ENCODE measurements around the gene INTS12.
"Not testable (repeated sequence)": the region's sequence is repeated elsewhere in the genome, so short reads cannot be mapped to it uniquely, and the experiment has no call there.

Gene INTS12

DNA sequence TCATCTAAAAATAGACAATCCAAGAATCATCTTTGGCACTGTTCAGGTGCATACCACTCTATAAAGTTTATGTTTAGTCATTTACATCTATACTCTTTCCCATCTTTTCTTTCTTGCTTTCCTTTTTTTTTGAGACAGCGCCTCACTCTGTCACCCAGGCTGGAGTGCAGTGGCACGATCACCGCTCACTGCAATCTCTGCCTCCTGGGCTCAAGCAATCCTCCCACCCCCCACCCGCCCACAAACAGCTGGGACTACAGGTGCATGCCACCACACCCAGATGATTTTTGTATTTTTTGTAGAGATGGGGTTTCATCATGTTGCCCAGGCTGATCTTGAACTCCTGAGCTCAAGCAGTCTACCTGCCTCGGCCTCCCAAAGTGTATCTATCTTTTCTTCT is 13.7 kb downstream of the INTS12 start:
- in situ Hi-C loops (cut with HindIII; ENCODE audit: low sequenced_read_pairs), result not testable (repeated sequence)

DNA sequence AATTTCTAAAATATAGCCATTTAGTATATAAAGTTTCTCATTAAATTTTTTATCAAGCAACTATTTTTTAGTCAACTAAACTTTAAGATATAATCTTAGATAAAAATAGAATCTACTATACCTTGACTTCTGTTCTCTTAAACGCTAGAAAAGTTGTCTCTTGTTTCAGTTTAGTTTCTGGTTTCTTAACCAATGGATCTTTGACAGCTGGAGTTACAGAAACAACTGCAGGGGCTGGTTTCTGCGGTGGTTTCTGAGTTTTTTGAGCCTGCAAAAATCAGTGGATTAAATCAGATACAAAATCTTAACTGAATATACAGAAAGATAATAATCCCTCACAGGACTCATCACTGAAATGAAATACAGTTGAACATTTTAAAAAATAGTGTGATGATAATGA is 21.9 kb downstream of the INTS12 start:
- in situ Hi-C loops (cut with HindIII; ENCODE audit: low sequenced_read_pairs), result no loop called here

DNA sequence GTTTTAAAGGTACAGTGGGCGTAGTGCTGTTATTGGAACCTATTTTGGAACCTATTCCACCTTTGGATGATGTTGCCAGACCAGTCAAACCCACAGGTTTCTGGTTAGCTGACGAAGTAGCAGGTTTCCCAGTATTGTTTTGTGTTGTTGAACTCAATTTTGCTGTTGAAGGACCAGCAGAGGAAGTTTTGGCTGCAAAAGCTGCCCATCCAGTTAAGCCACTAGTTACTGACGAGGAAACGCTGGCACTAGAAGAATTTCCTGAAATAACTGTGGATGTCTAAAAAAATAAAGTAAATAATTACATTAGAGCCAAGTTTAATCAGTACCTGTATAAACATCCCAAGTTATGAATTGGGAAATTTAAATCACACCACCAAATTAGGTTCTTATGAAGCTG is 25.5 kb downstream of the INTS12 start:
- in situ Hi-C loops (cut with HindIII; ENCODE audit: low sequenced_read_pairs), result no loop called here

DNA sequence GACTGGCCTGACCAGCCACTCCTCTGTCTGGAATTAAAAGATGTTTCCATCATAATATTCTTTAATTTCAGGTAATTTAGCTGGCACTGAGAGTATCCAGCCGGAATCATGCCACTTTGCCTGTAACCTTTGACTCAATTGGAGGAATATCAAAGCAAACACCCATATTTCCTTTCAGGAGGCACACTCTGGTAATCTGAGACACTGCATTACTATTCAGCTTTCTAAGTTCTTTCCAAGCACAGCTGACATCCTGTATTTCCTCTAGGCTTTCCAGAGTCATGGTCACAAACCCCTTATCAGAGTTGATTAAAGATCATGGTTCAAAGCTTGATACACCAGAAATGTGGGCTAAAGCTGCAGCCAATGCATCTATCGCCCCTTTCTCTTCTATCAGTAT is 29.3 kb downstream of the INTS12 start:
- in situ Hi-C loops (cut with HindIII; ENCODE audit: low sequenced_read_pairs), result no loop called here

DNA sequence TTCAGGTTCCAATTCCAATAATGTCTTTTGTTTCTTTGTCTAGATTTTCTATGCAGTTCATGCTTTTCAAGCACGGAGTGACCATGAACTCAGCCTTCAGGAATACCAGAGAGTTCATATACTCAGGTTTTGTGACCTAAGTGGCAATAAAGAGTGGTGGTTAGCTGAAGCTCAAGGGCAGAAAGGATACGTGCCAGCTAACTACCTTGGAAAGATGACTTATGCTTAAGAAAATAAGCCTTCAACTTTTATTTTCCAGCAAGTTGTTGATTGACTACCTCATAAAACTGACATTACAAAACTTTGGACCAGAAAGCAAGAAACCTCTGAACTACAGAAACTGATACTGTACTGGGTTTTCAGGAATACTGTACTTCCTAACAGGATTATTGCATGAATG is 30.8 kb downstream of the INTS12 start:
- in situ Hi-C loops (cut with HindIII; ENCODE audit: low sequenced_read_pairs), result no loop called here

DNA sequence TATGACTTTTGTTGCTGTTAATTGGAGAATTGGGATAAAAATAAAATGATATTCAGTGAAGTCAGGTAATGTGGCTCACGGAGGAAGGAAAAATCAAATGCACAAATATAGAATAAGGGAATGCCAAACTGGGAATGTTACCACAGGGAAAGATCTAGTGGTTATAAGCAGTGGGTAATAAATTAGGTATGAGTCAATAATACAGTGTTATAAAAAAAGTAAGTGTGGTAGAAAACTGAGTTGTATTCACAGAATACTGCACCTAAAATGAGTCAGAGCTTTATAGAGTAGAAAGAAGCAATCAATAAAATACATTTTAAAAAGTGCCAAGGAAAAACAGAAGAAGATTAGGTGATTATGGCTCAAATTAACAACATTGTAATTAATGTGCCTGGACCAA is 34.5 kb downstream of the INTS12 start:
- in situ Hi-C loops (cut with HindIII; ENCODE audit: low sequenced_read_pairs), result no loop called here

DNA sequence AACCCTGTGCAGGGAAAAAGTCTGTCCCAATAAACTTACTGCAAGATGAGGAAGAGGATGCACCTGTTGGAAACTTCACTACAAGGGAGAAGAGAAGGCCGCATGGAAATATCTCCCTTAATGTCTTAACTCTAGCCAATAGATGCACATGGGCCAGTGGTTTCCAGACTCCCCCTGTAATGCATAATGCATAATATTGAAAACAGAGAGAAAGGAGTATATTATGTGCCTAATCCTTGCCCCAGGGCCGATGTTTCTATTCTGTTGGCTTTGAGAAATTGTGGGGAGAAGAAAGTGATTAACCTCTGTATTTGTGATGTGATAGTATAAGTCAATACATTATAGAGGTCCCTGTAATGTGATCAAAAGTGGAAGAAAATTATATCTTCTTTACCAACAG is 37.2 kb downstream of the INTS12 start:
- in situ Hi-C loops (cut with HindIII; ENCODE audit: low sequenced_read_pairs), result no loop called here

DNA sequence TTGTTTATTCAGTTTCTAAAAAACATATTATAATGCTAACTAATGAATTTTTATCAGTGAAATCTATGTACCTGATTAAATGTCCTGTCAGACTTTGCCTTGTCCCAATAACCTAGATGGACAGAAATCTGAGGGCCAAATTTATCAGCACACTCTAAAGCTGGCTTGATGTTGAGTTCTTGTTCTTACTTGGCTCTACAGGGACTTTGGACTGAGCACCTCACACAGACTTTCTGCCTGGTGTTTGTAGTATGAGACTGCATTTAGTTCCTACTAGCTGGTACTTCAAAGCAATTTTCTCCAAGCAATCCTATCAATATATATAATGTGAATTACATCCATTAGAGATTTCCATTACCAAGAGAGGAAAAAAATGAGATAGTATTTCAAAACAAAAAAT is 37.8 kb downstream of the INTS12 start:
- in situ Hi-C loops (cut with HindIII; ENCODE audit: low sequenced_read_pairs), result no loop called here

DNA sequence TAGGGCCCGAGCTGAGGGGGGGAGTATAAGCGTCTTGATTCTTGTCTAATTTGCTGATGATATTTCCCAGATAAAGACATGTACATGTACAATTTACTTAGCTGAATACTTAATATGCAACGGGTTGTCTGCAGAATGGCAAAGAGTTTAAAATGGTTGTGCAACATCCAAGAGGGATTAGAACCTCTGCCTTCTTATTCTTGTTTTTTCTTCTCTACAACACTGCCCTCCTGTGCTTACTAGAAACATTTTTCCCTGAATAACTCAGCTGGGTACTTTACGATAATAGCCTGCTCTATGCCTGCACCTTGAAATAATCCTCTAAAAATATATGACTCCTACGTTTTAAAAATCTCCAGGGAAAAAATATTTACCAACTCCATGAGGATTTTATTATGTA is 41.8 kb downstream of the INTS12 start:
- in situ Hi-C loops (cut with HindIII; ENCODE audit: low sequenced_read_pairs), result no loop called here

DNA sequence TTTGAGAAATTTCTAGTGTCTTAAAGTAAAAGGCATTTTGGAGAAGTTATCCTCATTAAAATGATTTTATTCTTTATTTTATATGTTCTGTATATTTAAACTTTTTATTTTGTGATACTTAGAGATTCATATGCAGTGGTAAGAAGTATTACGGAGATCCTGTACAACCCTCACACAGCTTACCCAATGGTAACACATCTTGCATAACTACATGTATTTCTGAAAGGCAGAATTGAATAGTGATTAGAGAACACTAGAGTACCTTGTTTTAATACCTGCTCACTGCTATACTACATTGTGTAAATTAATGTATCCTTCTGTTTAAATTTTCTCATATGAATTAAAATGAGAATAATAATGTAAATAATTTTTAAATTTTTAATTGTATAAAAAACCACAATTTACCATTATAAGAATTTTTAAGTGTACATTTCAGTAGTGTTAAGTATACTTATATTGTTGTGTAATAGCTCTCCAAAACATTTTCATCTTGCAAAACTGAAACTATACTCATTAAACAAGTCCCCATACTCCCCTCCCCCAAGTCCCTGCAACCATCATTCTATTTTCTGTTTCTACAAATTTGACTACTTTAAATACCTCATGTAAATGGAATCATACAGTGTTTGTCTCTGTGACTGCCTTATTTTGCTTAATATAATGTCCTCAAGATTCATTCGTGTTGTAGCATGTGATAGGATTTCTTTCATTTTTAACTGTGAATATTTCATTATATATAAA is 45.4 kb downstream of the INTS12 start:
- in situ Hi-C loops (cut with HindIII; ENCODE audit: low sequenced_read_pairs), result no loop called here

DNA sequence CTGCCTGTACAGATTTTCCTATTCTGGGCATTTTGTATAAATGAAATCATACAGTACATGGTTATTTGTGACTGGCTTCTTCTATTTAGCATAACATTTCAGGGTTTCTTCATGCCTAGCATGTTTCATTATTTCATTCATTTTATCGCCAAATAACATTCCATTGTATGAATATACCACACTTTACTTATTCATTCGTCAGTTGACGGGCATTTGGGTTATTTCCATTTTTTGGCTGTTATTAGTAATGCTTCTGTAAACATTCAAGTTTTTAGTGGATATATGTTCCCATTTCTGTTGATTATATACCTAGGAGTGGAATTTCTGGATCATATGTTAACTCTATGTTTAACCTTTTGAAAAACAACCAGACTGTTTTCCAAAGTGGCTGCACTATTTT is 47.5 kb downstream of the INTS12 start:
- in situ Hi-C loops (cut with HindIII; ENCODE audit: low sequenced_read_pairs), result no loop called here

DNA sequence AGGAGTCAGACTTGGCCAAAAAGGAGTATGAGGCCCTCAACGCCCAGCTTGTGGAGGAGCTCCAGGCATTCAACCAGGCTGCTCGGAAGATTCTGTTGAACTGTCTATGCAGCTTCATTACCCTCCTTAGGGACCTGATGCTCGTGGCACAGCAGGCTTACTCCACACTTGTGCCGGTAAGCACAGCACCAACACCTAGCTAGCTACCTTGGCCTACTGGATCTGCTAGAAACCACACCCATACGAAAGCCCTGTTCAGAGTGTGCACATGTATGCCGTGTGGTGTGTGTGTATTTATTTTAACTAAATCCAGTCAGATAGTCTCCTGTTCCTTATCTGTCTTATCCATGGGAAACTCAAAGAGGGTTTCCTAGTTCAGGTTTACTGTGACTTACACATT is 49.3 kb downstream of the INTS12 start:
- in situ Hi-C loops (cut with HindIII; ENCODE audit: low sequenced_read_pairs), result no loop called here

DNA sequence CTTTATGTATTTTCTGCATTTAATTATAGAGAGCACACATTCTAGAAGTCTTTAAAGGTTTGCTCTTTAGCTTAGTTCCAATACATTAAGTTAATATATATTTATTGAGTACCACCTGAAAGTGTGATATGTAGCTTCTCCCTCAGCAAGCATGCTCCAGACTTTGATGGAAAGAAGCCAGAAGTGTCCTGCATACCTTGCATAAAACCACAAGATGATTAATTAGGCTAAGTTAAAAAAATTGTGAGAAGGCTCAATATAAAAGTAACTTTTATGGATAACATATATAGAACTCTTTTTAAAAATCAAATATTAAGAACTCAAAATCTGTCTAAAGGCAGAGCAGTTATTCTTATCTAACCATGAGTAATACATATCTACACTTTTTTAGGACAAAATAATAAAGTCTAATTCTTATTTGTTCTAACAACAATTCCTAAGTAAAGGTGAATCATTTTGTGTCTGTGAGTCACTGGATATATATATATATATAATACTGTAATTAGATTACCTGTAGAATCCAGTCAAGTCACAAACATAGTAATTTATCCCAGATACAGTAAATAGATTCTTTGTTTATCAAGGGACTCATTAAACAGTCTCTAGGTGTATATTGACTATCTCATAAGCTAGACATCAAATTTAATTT is 51.2 kb downstream of the INTS12 start:
- in situ Hi-C loops (cut with HindIII; ENCODE audit: low sequenced_read_pairs), result no loop called here

DNA sequence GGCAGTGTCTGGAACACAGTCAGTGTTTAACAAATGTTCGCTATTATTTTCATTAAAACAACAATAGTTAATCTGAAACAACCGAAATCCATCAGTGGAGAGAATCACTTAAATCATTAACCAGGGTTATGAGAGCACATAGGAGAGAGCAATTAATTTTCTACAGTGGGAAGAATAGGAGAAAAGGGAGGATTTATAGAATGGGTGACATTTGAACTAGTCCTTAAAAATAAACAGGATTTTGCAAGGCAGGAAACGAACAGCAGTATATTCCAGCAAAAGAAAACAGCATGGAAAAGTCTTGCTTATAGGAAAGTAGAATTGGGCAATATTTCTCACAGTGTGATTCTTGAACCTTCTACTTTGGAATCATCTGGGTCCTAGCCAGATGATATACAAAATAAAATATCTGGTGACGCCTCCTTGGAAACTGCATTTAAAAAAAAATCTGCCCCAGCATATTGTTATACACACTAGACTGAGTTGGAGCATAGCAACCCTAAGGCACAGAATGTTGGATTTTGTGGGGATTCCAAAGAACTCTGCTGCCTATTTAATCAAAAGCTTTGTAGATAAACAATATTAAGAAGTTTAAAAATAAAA is 56.1 kb downstream of the INTS12 start:
- in situ Hi-C loops (cut with HindIII; ENCODE audit: low sequenced_read_pairs), result no loop called here

DNA sequence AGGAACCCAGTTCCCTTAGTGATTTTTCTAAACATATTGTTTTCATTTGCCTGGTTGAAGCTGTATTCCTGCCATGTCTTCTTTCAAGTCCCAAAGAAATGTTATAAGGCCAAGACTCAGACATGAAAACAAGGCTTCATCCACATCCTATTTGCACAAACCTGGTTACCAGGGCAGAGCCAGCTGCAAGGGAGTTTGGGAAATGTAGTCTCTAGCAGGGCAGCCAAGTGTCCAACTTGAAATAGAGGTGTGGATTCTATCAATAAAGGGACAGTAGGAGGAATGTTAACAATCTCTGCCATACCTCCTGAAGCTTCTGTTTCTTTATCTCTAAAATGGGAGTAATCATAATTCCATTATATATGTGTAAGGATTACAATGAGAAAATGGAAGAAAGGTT is 56.6 kb downstream of the INTS12 start:
- in situ Hi-C loops (cut with HindIII; ENCODE audit: low sequenced_read_pairs), result no loop called here

DNA sequence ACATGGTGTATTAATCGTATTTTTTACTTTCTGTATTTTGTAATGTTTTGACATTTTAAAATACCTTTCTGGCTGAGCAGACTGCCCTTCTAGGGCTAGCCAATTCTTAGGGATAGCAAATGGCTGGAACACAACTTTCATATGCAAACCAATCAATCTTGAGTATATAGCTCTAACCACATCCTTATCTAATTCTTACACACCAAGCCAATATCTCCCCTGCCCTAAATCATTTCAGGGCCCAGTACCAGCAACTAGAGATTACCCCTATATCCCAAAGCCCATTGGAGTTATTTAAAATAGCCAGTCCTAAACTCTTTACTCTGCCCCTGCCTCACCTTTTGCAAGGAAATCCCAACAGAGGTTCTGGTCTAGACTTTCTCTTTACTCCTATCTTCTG is 58.3 kb downstream of the INTS12 start:
- in situ Hi-C loops (cut with HindIII; ENCODE audit: low sequenced_read_pairs), result no loop called here

DNA sequence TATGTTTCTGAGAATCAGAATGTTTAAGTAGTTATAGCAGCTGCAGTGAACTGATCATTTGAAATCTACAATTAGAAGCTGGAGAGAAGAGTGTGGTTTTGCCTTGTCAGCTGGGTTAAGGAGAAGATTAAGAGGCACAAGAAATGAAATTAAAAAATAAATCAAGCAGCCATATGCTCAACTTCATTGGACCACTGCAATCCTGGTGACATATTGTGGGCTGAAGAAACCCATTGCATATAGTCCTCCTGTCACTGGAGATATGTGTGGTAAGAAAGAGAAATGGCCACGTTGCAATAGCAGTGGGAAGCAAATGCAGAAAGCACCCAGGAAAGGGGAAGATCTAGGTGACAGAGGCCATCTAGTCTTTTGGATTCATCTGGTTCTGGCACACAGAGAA is 63.0 kb downstream of the INTS12 start:
- in situ Hi-C loops (cut with HindIII; ENCODE audit: low sequenced_read_pairs), result no loop called here

DNA sequence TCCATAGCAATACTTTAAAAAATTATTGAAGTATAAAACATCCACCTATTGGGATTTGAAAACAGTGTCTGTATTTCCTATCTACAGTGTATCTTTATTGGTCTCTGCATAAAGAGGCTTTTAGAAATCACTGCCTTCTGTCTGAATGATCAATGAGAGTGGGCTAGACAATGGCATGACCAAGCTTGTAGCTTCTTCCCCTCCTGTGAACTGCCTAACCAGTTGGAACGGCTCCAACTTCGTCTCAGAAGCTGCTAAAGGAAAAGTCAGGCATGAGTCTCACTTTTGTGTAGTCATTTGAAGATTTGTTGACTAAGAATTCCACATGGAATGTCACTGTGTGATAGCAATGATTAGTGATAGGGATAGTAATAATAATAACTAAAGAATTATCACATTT is 64.2 kb downstream of the INTS12 start:
- in situ Hi-C loops (cut with HindIII; ENCODE audit: low sequenced_read_pairs), result no loop called here

DNA sequence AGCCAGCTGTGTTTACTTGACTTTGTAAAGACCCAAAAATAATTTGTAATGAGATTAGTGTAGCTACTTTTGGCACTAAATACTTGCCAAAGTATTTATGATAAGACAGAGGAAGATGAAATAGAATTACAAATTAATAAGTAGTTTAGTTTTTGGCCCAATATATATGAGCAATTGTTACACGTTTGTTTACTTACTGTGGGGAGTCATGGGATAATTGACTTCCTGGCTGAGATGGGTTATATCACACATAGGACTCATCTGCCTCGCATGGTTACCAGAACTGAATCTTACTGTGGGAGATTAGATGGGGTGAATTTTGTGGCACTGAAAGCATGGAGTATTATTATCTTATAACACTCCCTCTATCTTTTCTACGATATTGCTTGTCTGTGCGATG is 66.6 kb downstream of the INTS12 start:
- in situ Hi-C loops (cut with HindIII; ENCODE audit: low sequenced_read_pairs), result no loop called here

DNA sequence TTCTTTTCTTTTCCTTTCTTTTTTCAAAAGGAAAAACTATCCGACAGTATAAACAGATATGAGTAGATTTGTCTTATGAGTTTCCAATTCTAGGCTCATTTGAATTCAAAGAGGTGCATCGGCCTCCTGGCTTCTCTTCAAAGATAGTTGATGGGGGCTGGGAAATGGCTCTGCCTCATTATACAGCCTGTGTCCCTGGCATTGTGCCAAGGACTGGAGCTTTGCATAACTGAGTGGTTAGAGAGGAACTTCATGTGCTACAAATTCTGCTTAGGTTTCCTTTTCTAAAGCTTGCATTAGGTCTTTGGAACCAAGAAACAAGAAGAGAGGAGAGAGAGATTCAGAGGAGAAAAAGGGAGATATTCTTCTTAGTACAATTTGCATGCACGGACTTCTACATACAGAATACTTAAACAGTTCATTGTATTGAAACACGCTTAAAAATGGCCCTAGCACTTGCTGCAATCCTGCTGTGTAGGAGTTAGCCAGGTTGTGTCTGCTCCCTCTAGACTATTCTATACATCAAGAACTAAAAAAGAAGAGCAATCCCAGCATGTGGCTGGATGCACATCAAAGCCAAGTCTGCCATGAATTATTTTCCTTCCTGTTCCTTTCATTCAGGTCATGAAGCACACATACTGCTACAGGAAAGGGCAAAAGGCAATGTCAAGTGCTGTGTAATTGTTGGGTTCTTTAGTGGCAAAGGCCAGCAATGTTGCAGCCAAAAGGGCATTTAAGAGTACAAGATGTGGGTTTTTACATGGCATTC is 70.9 kb downstream of the INTS12 start:
- in situ Hi-C loops (cut with HindIII; ENCODE audit: low sequenced_read_pairs), result no loop called here

DNA sequence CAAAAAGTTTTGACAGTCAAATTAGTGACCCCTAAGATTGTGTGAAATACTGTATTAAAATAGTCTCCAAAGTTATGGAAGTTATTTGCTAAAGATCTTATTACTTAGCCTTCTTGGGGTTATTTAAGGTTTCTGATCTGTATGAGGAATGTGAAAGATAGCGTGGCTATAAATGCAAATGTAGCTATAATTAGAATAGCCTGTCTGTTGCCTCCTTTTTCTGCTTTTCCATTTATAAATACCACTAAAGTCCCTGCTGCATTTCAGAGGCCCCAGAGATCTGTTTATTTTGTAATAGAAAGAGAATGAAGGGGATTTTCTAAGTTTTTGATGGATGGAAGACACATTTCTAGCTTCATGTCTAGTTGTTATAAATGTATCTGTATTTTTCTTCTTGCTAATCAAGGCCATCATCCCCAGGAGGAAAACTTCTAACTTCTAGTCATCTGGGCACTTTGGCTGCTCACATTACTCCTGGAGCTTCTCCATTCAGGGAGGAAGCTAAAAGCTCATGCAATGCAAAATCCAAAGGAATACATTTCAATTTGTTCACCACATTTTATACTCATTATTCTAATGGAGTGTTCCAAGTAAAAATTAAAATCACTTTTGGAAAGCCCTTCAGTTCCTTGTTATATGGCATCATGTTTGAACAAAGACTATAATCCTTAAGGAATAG is 73.9 kb downstream of the INTS12 start:
- in situ Hi-C loops (cut with HindIII; ENCODE audit: low sequenced_read_pairs), result no loop called here
